HG03469 (cell line): ENCODE results near the gene RAB22A.
A peak's percentile ranks its signal among the peaks of the same experiment; 100 is the strongest.

Source experiments
- ATAC-seq: cut with Tn5 transposase; IDR thresholded peaks from one replicate; pipeline ENCODE4 v1.9.1; 2021; ENCODE audit warnings: mild to moderate bottlenecking, moderate library complexity, moderate number of reproducible peaks; ENCODE audit not compliant: unreplicated experiment

RAB22A gene, protein sequence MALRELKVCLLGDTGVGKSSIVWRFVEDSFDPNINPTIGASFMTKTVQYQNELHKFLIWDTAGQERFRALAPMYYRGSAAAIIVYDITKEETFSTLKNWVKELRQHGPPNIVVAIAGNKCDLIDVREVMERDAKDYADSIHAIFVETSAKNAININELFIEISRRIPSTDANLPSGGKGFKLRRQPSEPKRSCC

DNA sequence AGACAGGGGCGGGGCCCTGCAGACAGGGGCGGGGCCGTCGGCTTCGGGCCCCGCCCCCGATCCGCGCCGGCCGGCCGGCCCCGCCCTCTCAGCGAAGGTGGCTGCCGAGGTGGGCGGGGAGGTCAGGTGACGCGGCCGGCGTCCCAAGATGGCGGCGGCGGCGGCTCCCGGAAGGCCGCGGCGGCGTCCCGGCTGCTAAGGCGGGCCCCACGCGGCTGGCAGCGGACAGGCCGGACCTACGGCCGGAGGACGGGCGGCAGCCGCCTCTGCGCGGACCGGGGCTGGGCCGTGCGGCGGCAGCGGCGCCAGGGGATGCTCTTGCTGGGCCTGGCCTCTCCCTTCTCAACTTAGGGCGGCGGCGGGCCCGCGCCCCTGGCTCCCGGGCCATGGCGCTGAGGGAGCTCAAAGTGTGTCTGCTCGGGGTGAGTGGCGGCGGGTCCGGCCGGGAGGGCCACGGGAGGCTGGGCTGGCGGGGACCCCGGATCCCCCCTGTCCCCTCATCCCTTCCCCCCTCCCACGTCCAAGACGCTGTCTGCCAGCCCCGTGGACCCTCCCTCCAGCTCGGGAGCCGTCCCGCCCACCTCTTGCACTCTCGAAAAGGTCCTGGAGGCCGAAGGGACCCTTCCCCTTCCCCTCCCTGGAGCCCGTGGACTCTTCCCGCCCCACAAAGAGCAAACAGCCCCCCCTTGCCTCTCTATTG, at the start of gene RAB22A:
TSS of gene RAB22A (plus strand) at position 125 of the 700 bp plus-strand sequence. CDS start at position 387, 262 bp downstream.
- ATAC-seq: peak; percentile 43

DNA sequence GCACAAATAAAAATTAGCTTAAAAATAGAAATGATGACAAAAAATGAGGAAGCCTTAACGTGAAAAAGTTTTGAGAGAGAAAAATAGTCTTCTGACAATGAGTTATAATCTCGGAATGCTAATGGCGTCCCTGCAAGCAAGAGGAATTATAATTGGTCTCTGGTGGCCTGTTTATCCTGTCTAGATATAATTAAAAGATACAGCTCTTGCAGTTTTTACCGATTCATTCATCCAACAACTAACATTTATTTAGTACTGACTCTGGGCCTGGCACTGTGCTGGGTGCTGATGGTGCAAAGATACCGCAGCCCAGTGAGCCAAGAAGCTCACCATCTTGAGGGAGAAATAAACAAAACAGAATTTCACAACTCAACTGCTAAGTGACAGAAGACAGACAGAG, 49.5 kb upstream of the RAB22A start:
- no peak for ATAC-seq

DNA sequence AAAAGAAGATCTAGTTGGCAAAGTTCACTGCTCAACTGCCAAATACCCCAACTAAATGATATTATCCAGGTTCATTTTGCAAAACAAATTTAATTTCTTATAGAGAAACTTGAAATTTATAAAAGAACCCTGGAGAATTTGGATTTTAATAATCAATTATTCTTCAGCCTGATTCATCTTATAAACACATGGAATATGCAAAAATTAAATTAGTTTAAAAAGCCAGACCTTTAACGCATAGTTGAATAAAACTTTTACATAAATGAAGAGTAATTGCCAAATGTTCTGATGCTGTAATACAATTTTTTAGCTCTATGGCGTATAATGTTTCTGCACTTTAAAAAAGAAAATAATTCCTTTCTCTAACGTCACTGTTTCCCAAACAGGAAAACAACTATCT, 47.9 kb upstream of the RAB22A start:
- ATAC-seq: no peak

DNA sequence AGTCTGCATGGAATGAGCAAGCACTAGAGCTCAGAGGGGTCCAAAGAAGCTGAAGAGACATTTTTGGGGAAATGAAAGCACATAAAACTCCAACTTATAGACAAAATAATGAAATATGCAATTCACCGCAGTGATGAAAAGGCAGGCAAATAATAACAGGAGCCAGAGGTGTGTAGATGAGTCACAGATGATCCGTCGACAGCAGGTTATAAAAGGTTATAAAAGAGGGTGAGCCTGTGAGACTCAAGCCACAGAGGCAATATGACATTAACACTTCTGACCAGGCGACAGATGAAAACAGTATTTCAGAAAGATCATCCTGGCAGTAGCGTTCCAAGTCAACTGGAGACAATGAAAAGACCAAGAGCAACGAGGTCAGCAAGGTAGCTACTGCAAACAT, 45.2 kb upstream of the RAB22A start:
- no peak for ATAC-seq

DNA sequence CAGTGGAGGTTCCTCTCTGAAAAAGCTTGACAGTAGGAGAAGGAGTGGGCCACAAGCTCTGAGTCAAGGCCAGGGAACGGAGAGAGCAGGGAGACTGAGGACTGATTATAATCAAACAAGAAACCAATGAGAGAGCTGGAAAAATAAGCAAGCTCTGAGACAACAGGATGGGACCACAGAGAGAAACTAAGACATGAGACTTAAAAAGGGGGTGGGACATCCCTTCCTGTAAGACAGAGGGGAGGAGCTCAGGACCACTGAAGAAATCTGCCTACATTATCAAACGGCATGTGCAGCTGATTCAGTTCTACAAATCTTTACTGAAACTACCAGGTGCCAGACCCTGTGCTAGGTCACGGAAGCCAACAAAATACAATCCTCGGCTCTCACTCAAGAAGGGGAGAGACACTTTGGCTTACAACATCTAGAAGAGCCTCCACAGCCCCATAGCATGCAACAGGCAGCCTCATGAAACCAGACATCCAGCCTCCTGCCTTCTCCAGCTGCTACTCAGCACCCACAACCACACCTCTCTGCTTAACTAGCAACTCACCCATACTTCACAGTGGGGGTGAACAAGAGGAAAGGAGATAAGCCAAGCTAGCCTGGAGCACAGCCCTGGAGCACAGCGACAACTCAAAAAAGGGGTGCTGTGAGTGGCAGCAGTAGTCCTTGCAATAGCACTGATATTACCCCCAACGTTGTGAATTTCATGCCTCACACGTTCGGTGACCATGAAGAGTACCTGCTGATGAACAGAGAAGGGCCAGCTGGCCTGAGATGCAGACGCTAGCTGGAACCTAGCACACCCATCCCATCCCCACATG, 41.9 kb upstream of the RAB22A start:
- ATAC-seq: no peak

DNA sequence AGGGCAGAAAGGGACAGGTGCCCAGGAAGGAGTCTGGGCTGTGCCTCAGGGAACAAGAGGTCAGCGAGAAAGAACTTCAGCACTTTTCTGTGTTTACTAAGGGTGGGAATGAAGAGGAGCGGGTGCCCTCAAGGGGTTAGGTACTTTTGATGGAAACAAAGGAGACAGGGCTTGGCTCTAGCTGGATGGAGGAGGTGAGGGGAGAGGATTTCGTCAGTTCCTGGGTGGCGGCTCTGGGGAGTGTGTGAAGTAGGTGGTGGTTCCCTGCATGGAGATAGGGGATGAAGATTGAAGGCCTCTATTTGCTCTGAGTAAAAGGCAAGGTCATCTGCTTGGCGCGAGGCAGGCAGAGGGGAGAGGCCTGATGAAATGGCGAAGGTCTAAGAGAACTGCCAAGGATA, 41.1 kb upstream of the RAB22A start:
- no peak for ATAC-seq

DNA sequence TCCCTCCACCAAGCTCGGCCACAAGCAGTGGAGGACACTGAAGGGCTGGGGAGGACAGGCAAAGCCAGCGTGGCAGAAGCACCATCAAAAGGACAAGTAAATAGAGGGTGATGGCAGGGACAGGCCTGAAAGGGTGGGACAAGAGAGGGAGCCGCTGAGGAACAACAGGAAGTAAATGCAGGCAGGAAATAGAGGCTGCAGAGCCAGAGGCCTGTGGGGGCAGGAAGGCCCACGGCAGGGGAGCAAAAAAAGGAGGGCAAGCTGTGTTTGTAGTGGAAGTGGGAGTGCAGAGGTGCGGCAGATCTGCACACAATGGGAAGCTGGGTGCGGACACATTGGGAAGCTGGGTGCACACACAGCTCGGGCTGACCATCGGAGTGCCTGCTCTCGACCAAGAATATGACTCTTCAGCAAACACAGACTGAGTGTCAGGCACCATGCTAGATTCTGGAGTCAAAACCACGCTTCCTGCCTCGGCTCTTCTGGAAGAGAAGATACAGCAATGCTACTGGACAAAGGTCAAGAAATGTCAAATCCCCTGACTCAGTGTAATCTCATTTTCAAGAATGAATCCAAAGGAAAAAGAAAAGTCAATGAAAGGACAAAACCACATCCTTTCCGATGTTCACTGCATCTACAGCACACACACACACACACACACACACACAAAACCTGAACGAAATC, 40.4 kb upstream of the RAB22A start:
- ATAC-seq: no peak

DNA sequence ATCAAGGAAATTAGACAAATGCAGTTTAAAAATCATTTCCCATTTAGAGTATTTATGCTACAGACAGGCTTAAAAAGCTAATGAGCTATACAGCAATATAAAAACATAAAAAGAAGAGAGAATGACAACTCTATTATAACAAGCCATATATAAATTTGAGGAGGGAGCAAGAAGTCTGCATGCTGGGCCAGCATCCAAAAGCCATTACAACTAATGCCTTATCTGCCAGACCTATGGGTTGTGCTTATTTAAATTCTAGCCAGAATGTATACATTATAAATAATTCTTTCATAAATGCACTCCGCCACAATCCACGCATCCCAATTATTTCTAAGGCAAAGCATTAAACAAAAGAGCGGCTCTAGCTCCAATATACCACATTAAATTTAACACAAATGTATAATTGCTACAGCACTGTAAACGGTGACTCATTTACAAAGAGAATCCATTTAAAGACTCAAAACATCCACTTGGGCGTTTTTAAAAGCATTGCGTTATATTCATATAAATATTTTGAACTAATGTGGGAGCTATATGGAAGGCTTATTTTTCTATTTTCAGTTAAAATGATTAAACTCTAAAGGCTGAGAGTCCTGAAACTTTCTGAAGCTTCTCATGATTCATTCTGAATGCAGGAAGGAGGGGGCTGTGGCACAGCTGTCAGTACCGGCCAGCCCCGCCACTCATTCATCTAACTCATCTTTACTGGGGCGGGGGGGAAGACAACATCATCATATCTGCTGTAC, 37.7 kb upstream of the RAB22A start:
- ATAC-seq: no peak

DNA sequence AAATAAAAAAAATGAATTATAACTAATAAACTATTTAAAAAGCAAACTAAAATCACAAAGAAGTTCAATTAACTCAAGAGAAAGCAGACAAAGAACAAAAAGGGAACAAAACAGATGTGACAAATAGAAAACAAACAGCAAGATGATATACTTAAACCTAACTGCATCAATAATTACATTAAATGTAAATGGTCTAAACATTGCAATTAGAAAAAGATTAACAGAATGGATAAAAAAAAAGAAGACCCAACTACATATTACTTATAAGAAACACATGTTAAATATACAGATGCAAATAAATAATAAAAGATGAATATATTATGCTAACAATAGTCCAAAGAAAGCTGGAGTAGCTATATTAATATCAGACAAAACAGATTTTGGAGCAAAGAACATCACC, 35.1 kb upstream of the RAB22A start:
- ATAC-seq: no peak

DNA sequence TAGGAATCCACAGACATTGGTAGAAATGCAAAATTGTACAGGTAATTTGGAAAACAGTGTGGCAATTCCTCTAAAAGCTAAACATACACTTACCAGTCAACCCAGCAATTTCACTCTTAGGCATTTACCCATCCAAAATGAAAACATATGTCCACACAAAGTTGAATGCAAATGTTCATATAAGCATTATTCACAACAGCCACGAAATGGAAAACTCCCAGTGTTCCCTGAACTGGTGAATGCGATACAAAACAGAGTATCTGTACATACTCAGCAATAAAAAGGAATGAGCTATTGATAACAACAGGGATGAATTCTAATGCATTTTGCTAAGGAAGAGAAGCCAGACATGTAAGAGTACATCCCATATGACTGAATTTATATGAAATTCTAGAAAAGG, 32.4 kb upstream of the RAB22A start:
- no peak for ATAC-seq

DNA sequence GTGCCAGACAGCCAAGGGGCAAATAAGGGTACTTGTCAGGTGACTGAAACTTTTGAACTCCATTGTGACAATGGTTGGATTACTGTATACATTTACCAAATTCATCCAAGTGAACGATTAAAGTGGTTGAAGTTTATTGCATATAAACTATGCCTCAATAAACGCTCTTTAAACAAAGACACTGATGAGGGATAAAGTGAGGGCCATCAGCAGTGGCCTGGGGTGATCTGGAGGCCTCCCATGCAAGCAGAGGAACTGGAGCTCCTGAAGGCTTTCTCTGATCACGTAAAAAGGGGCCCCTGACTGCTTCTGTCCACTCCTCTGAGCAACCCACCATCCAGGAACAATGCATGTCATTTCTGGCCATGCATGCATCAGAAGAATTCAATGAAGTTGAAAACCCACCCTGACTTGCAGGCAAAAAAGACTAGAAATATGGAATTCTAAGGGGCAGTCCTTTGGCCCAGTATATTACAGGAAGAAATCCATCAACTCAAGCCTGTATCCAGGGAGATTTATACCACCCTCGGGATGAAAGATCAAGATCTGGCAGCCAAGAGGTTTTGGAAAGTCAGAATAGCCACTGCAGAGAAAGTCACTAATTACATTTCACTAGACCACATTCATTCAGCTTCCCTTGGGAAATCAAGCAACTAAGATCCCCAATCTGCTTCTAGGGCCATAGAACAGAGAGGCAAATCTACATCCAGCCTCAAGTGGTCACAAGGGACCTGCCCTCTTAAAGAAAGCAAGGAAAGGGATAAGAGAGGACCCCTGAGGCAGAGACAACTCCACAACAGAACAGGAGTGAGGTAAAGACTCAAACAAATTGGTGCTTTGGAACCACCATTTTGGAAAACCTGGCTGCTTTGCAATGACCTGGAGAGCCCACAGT, 31.7 kb upstream of the RAB22A start:
- ATAC-seq: no peak

DNA sequence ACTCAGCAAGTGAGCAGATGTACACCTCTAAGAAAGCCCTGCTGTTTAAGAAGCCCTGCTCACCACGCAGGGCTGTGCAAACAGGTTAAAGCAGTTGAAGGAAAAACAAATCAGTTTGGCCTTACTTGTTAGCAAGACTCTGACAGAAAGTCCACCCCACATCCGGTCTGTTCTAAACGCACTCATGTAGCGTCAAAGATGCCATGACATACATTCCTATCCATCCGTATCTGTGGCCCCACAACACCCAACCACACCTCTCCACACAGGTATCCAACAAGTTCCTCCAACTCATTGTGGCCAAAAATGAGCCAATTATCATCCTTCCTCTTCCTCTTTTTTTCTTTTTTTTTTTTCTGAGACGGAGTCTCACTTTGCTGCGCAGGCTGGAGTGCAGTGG, 22.8 kb upstream of the RAB22A start:
- ATAC-seq: no peak

DNA sequence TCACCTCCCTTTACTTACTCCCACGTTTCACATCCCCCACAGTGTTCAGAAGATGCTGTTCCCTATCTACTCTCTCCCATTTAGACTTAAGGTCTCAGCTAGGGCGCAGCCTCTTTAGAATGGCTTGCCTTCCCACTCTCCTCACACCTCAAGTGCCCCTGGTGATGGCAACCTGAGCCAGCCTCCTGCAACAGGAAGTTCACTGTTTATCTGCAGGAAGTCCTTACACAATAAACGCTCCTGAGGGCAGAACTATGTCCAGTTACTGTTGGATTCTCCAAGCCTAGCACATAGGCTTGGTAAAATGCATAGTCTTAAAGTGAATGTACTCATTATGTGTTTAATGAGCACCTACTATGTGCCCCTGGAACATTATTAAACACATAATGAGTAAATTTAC, 21.9 kb upstream of the RAB22A start:
- no peak for ATAC-seq

DNA sequence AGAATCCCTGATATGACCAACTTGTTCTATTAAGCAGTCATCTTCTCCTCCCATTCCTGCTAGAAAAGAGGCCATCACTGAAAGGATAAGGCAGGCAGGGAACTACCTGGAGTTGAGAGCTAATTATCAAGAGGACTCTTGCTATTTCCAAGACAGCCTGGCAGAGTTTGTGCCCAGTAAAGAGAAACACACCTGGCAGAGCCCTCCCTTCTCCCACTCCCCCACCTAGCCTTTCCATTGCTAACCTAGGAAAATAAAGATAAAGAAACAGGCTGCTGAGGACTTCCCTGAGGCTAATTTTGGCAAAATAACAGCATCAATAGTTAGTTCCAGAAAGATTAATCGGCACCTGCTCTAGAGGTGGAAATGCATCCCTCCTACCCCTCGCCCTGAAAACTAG, 20.4 kb upstream of the RAB22A start:
- ATAC-seq: no peak

DNA sequence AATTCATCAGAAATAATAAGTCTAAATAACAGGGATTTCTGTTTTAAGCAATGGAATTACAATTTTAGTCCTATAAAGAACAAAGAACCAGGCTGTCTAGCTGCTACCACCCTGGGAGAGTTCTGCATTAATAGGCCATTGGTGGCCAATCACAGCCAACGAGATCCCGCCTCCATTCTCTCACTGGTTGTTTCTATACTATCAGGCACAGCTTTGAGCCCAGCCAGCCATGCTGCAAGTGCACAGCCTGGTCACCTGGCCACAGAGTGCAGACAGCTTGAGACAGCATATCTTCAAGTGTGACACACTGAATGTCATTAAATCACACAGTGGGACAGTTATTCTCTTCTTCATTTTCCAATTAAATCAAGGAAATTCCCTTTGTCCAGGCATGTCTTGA, 16.1 kb upstream of the RAB22A start:
- ATAC-seq: no peak

DNA sequence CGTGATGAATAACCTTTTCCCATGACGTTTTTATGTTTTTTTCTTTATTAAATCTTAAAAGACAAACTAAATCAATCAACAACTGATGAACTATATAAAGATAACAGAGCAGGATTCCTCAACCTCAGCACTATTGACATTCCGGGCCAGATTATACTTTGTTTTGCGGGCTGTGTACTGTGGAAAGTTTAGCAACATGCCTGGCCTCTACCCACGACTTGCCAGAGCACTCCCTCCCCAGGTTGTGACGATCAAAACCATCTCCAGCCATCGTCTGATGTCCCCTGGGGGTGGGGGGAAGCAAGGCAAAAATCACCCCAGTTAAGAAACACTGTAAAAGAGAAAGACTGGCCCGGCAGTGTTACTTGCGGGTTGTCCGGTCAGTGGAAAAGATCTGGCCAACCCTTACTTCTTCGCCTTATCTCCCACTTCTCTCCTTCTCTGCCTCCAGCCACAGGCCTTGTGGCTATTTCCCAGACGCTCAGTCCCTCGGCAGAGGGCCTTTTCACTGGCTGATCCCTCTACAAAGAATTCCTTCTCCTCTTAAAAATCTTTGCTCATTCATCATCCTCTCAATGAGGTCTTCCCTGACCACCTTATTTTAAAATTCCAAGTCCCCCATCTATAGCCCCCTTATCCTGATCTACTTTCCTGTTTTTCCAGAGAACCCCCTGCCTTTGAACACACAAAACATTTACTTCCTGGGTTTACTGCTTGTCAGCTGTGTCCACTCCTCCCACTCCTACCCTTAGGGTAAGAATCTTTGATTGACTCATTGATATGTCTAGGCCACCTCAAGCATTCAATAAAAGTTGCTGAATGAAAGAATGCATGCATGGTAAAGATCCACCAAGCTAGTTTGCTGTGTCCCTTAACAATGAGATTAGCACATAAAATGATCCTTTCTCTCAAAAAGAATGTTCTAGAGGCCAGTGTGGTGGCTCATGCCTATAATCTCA, 14.7 kb upstream of the RAB22A start:
- ATAC-seq: no peak

DNA sequence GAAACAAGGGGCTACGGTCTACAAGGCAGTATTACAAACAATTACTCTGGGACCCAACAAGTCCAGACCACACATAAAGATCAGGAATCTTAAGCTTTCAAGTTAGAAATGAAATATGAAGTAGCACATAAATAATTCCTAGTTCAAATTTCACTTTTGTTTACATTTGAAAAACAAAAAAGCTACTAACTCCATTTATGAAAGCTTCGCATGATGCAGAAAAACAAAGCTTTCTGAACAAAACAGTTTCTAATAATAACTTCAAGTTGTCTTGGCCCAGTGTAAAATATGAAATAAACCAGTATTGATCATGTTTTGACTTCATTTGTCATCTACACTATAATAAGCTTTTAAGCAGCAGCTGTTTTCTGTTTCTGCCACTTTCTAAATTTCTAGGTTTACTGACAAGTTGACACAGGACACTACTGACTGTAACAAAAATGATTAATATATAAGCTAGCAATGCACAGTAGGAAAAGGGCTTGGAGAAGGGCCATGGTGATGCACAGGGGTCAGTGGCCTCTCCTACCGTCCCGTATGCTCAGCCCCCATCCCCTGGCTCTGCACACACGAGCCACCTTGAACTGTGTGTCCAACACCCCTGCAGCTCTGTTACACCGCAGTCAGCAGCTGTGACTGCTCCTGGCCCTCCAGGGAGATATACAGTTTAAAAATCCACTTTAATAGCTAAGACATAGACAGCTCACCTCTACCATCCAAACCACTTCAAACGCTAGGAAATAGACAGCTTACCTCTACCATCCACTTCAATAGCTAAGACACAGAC, 13.3 kb upstream of the RAB22A start:
- ATAC-seq: no peak

DNA sequence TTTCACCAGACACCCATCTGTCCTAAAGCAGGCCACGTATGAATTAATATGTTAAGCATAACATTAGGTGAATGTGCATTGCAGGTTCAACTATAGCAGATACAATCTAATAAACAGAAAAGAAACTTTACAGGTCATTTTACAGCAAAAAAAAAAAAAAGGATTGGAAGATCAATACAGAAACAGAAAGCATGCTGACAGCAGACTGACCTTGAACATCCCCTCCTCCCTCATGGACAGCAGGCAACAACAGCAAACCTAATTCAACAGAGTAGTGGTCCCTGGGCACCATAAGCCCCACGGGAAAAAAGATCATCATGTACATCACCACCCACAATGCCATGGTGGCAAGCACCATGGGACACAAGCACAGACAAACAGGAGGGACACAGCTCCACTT, 12.1 kb upstream of the RAB22A start:
- ATAC-seq: no peak
